HG02885 (cell line): ENCODE data around the gene NR4A1.

Experiments
- ATAC-seq: cut with Tn5 transposase; IDR thresholded peaks from one replicate; pipeline ENCODE4 v1.9.1; 2021; ENCODE audit warnings: mild to moderate bottlenecking; ENCODE audit not compliant: unreplicated experiment, poor library complexity

The NR4A1 gene

GRCh38 chr12:52050758-52051541 is at the start of gene NR4A1:
Gene NR4A1, plus strand, starts transcription at chr12:52051442. Its CDS starts 2,887 bp downstream, at chr12:52054329.
- ATAC-seq: peak; percentile 90

GRCh38 chr12:52003016-52003550 is 48.2 kb upstream of the NR4A1 start:
- ATAC-seq: no peak

GRCh38 chr12:52003591-52003990 is 47.7 kb upstream of the NR4A1 start:
- no peak for ATAC-seq

- no peak for ATAC-seq
Observed at GRCh38 chr12:52004042-52004648, 47.1 kb upstream of the NR4A1 start.

- ATAC-seq: no peak
Observed at GRCh38 chr12:52005218-52005902, 45.9 kb upstream of the NR4A1 start.

- peak; percentile 80 for ATAC-seq
Observed at GRCh38 chr12:52005903-52006703, 45.1 kb upstream of the NR4A1 start.

- ATAC-seq: no peak
Observed at GRCh38 chr12:52006726-52007157, 44.5 kb upstream of the NR4A1 start, which contains the start of gene TAMALIN. Gene TAMALIN, plus strand, starts transcription at chr12:52006946. Its CDS starts 74 bp downstream, at chr12:52007020.

- no peak for ATAC-seq
Observed at GRCh38 chr12:52007158-52007921, 43.9 kb upstream of the NR4A1 start.

GRCh38 chr12:52007982-52008510 is 43.2 kb upstream of the NR4A1 start:
- no peak for ATAC-seq

GRCh38 chr12:52009081-52009751 is 42.0 kb upstream of the NR4A1 start:
- no peak for ATAC-seq

- no peak for ATAC-seq
Observed at GRCh38 chr12:52010152-52010622, 41.1 kb upstream of the NR4A1 start.

- no peak for ATAC-seq
Observed at GRCh38 chr12:52010692-52011601, 40.3 kb upstream of the NR4A1 start.

- ATAC-seq: no peak
Observed at GRCh38 chr12:52011602-52012214, 39.5 kb upstream of the NR4A1 start.

- no peak for ATAC-seq
Observed at GRCh38 chr12:52013626-52014310, 37.5 kb upstream of the NR4A1 start.

- no peak for ATAC-seq
Observed at GRCh38 chr12:52014567-52015530, 36.4 kb upstream of the NR4A1 start.
